Amniotic epithelial cell (primary cell): ENCODE measurements around the gene SLC47A2.

ENCODE experiments used
- DNase-seq: peaks from one replicate; pipeline ENCODE4 v3.0.0-alpha.2; 2010; ENCODE audit warnings: low read depth

Gene SLC47A2

GRCh38 chr17:19726631-19727376, 10.4 kb upstream of the SLC47A2 start:
- peak; percentile 19 for DNase-seq

- DNase-seq: no peak
These were observed 9.1 kb upstream of the SLC47A2 start for GRCh38 chr17:19725486-19725885.

- peak; percentile 27 for DNase-seq
These were observed 8.4 kb upstream of the SLC47A2 start for GRCh38 chr17:19724501-19725420.

- DNase-seq: no peak
These were observed 7.6 kb upstream of the SLC47A2 start for GRCh38 chr17:19723964-19724363.

- no peak for DNase-seq
These were observed 4.4 kb upstream of the SLC47A2 start for GRCh38 chr17:19720631-19721426.

- no peak for DNase-seq
These were observed 3.8 kb upstream of the SLC47A2 start for GRCh38 chr17:19720210-19720475.

- DNase-seq: no peak
These were observed 3.2 kb upstream of the SLC47A2 start for GRCh38 chr17:19719355-19720209.

GRCh38 chr17:19718613-19719354, 2.4 kb upstream of the SLC47A2 start:
- no peak for DNase-seq

GRCh38 chr17:19718041-19718612, 1.7 kb upstream of the SLC47A2 start:
- no peak for DNase-seq

GRCh38 chr17:19717411-19717908, 1.1 kb upstream of the SLC47A2 start:
- no peak for DNase-seq

- DNase-seq: no peak
These were observed 612 bp upstream of the SLC47A2 start for GRCh38 chr17:19717031-19717360.

GRCh38 chr17:19714542-19715411, 1.6 kb downstream of the SLC47A2 start:
- no peak for DNase-seq

GRCh38 chr17:19713901-19714361, 2.5 kb downstream of the SLC47A2 start:
- no peak for DNase-seq

GRCh38 chr17:19713462-19713861, 2.9 kb downstream of the SLC47A2 start:
- DNase-seq: no peak

GRCh38 chr17:19712436-19713004, 3.9 kb downstream of the SLC47A2 start:
- DNase-seq: no peak

GRCh38 chr17:19709841-19710240, 6.5 kb downstream of the SLC47A2 start:
- no peak for DNase-seq

- DNase-seq: no peak
These were observed 7.8 kb downstream of the SLC47A2 start for GRCh38 chr17:19708431-19709175.

- no peak for DNase-seq
These were observed 8.6 kb downstream of the SLC47A2 start for GRCh38 chr17:19707728-19708221.
